ENCODE results near the gene CST6.

DNA sequence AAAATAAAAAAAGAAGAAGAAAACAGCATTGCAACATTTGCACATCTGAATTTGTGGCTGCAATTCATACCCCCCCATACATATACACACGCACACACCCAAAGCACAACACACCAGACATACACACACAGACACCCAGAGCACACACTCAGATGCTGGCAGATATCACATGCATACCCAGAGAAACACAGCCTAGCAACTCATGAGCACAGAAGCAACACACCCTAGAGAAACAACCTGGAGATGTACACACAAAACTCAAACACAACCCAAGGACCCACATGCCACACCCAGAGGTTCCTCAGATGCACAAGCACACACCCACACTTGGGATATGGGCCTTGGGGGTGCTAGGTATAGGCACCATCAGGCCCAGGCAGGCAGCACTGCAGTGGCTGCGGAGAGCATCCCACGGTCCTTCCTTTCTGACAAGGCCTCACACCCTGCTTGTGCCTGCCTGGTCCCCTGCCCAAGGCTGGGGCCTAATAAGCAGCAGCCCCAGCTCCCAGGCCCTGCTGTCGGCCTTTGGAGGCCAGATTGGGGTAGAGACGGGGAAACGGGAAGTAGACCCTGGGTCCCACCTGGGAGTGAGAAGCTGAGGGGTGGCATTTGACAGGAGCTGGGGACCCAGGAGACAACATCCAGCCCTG, 3.1 kb downstream of the CST6 start:
- TF ChIP-seq, protein P1, sequence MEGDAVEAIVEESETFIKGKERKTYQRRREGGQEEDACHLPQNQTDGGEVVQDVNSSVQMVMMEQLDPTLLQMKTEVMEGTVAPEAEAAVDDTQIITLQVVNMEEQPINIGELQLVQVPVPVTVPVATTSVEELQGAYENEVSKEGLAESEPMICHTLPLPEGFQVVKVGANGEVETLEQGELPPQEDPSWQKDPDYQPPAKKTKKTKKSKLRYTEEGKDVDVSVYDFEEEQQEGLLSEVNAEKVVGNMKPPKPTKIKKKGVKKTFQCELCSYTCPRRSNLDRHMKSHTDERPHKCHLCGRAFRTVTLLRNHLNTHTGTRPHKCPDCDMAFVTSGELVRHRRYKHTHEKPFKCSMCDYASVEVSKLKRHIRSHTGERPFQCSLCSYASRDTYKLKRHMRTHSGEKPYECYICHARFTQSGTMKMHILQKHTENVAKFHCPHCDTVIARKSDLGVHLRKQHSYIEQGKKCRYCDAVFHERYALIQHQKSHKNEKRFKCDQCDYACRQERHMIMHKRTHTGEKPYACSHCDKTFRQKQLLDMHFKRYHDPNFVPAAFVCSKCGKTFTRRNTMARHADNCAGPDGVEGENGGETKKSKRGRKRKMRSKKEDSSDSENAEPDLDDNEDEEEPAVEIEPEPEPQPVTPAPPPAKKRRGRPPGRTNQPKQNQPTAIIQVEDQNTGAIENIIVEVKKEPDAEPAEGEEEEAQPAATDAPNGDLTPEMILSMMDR (conservative IDR thresholded peaks at IDR 0.05 in 1 of 2, IDR thresholded peaks at IDR 0.05 in 1 of 2; ENCODE audit: low read depth in 1 of 2, low read length in 2 of 2): no peak
- TF ChIP-seq EZH2 (IDR thresholded peaks at IDR 0.05; ENCODE audit: low read length, missing control alignments): no peak
